ENCODE data around the gene SCGB1C2. TPM values are rescaled to one million over a fixed set of nuclear protein-coding genes. Genes with fewer than 3 reads are reported as not detected.

Gene SCGB1C2
- total and polyA plus RNA-seq, 2 donors (not counting 3 experiments of a cell fraction or from before 2014, with no cell fraction given), result not detected

- Histone ChIP-seq H2AFZ (ENCODE audit: low read depth, low read length) (no peak overlapping the region), H3K27ac (ENCODE audit: insufficient read depth, low read depth, low read length) (no peak overlapping the region), H3K79me2 (ENCODE audit: control insufficient read depth, insufficient read depth, low read length) (no peaks in the 10 kb centered on the region), H3K9ac (replicated peaks; ENCODE audit: extremely low read depth, insufficient read depth, low read length) (no peak overlapping the region), H3K4me3 (replicated peaks in 1 of 3; ENCODE audit: insufficient read depth in 1 of 3, low read depth in 1 of 3, low read length in 3 of 3) (no peak overlapping the region), H3K4me1 (ENCODE audit: control insufficient read depth, extremely low read depth, insufficient read depth, low read length) (no peaks in the 10 kb centered on the region), H3K9me1 (replicated peaks; ENCODE audit: control insufficient read depth, extremely low read depth, insufficient read depth, low read length) (no peaks in the 10 kb centered on the region), H4K20me1 (replicated peaks; ENCODE audit: control insufficient read depth, extremely low read depth, insufficient read depth, low read length) (no peaks in the 10 kb centered on the region), H3K36me3 (ENCODE audit: control insufficient read depth in 2 of 2, extremely low read depth in 1 of 2, insufficient read depth in 2 of 2, low read length in 2 of 2) (no peaks in the 10 kb centered on the region), H3K4me2 (ENCODE audit: insufficient read depth, low read length) (no peak overlapping the region), H3K27me3 (ENCODE audit: control insufficient read depth in 2 of 2, insufficient read depth in 2 of 2, low read length in 2 of 2) (no peaks in the 10 kb centered on the region), H3K9me3 (replicated peaks; ENCODE audit: control insufficient read depth, insufficient read depth, low read length) (no peaks in the 10 kb centered on the region)
- ChIA-PET CTCF (interaction anchor here (0.9 to 3.2 kb wide), 7 partner anchors 145 to 539 kb away, joined by 3 to 85 read pairs (median 8); no protein-coding TSS in a partner anchor), POLR2A (no interaction called here)
- TF ChIP-seq EZH2 (IDR thresholded peaks at IDR 0.05; ENCODE audit: borderline replicate concordance, low read depth, low read length, severe bottlenecking) (no peak), CTCF (IDR thresholded peaks at IDR 0.05; ENCODE audit: extremely low read depth in 1 of 2, insufficient read depth in 1 of 2, low read depth in 1 of 2, low read length in 2 of 2) (no peak), POLR2AphosphoS5 (IDR thresholded peaks at IDR 0.05; ENCODE audit: insufficient read depth, low read depth, low read length) (no peak), POLR2A (IDR thresholded peaks at IDR 0.05; ENCODE audit: low read depth, low read length) (no peak)
- no peak for DNase-seq (ENCODE audit: low read depth, low spot score)
- no peak for FAIRE-seq
- dilution Hi-C loops (cut with MboI; ENCODE audit: extremely low pct_ligation_motif_present, low sequenced_read_pairs) (no loop called here), intact Hi-C loops (cut with micrococcal nuclease) (loop anchor here (2.0 kb wide), 2 partner anchors 145 to 223 kb away; no protein-coding TSS in a partner anchor)
- no TSS peak for BruUV-seq (replicated peaks)
These were observed 26.2 kb downstream of the SCGB1C2 start for GRCh38 chr17:163514-164098.
